ENCODE data around the gene HOPX. TPM values are rescaled to one million over a fixed set of nuclear protein-coding genes. Genes with fewer than 3 reads are reported as not detected.
"Not testable (repeated sequence)": the region's sequence is repeated elsewhere in the genome, so short reads cannot be mapped to it uniquely, and the experiment has no call there.

HOPX gene
- polyA plus RNA-seq, 1 experiment, result not detected

DNA sequence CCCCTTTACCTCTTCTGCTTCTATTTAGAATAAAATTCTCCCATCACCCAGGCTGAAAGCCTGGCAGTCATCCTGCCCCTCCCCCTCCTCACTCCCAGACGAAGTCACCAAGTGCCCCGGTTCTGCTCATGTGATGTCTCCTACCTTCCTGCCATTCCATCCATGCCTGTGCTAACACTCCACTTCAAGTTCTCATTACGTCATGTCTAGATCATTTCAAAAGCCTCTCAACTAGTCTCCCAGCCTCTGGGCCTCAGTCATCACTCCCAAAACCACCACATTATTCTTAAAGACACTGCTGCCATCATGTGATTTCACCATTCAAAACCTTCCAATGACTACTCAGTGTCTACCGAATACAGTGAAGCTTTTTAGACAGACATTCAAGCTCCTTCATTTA is 17.2 kb upstream of the HOPX start:
- TF ChIP-seq, protein P1, sequence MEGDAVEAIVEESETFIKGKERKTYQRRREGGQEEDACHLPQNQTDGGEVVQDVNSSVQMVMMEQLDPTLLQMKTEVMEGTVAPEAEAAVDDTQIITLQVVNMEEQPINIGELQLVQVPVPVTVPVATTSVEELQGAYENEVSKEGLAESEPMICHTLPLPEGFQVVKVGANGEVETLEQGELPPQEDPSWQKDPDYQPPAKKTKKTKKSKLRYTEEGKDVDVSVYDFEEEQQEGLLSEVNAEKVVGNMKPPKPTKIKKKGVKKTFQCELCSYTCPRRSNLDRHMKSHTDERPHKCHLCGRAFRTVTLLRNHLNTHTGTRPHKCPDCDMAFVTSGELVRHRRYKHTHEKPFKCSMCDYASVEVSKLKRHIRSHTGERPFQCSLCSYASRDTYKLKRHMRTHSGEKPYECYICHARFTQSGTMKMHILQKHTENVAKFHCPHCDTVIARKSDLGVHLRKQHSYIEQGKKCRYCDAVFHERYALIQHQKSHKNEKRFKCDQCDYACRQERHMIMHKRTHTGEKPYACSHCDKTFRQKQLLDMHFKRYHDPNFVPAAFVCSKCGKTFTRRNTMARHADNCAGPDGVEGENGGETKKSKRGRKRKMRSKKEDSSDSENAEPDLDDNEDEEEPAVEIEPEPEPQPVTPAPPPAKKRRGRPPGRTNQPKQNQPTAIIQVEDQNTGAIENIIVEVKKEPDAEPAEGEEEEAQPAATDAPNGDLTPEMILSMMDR (IDR thresholded peaks at IDR 0.05; ENCODE audit: insufficient read depth, low read depth, low read length), result no peak
- no peaks in the 10 kb centered on the region for H3K36me3 ChIP-seq (ENCODE audit: control insufficient read depth, insufficient read depth, low read length)
- no peak for DNase-seq (ENCODE audit: low read depth)
- POLR2A ChIA-PET, result no interaction called here
- no peaks in the 10 kb centered on the region for H3K27me3 ChIP-seq (ENCODE audit: control insufficient read depth, insufficient read depth, low read length)
- no peak overlapping the region for H3K4me3 ChIP-seq (ENCODE audit: low read depth, low read length)
- CTCF ChIA-PET, result no interaction called here

DNA sequence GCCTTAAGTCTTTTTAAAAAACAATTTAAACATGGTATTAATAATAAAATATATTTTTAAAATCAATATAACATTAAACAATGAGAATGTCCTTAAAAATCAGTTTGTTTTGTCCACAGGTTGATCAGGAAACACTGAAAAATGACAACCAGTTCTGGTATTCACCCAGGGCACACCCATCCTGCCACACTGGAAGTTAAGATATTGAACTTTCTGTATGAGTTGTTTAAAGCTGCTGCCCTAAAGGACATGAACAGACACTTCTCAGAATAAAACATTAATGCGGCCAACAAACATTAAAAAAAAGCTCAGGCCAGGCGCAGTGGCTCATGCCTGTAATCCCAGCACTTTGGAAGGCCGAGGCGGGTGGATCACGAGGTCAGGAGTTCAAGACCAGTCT is 15.0 kb upstream of the HOPX start:
- TF ChIP-seq, protein P1 (IDR thresholded peaks at IDR 0.05; ENCODE audit: insufficient read depth, low read depth, low read length), result no peak
- Histone ChIP-seq H3K36me3 (ENCODE audit: control insufficient read depth, insufficient read depth, low read length) (no peaks in the 10 kb centered on the region), H3K4me3 (ENCODE audit: low read depth, low read length) (no peak overlapping the region), H3K27me3 (ENCODE audit: control insufficient read depth, insufficient read depth, low read length) (no peaks in the 10 kb centered on the region; the same call in 1 of the 2 replicates)
- ChIA-PET POLR2A (no interaction called here), CTCF (interaction anchor here (0.6 to 1.1 kb wide), 2 partner anchors 8 to 372 kb away, joined by 3 read pairs; no protein-coding TSS in a partner anchor)
- no peak for DNase-seq (ENCODE audit: low read depth)

DNA sequence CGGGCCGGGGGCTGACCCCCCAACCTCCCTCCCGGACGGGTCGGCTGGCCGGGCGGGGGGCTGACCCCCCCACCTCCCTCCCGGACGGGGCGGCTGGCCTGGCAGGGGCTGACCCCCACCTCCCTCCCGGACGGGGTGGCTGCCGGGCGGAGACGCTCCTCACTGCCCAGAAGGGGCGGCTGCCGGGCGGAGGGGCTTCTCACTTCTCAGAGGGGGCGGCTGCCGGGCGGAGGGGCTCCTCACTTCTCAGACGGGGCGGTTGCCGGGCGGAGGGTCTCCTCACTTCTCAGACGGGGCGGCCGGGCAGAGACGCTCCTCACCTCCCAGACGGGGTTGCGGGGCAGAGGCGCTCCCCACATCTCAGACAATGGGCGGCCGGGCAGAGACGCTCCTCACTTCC is 12.4 kb upstream of the HOPX start:
- H3K27me3 ChIP-seq (ENCODE audit: control insufficient read depth, insufficient read depth, low read length); H3K36me3 ChIP-seq (ENCODE audit: control insufficient read depth, insufficient read depth, low read length); H3K4me3 ChIP-seq (ENCODE audit: low read depth, low read length); POLR2A ChIA-PET; DNase-seq (ENCODE audit: low read depth): not testable (repeated sequence)
- CTCF ChIA-PET, result interaction anchor here (0.7 kb wide), 1 partner anchor 47 kb away, joined by 5 read pairs; no protein-coding TSS in a partner anchor

DNA sequence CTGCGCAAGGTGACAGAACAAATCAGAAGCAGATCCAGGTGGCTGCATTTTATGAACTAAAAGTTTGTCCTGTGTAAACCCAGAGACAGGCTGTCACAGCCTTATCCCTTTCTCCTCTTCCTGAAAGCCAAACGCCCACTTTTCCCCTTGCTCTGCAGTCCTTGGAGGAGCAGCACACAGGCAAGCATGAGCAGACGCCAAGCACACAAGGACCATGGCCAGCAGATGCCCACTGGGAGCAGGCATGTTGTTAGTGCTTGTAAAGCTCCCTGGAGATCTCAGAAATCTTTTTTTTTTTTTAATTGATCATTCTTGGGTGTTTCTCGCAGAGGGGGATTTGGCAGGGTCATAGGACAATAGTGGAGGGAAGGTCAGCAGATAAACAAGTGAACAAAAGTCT is 11.5 kb upstream of the HOPX start:
- ChIA-PET POLR2A (no interaction called here), CTCF (no interaction called here)
- DNase-seq (ENCODE audit: low read depth), result no peak
- TF ChIP-seq, protein P1 (IDR thresholded peaks at IDR 0.05; ENCODE audit: insufficient read depth, low read depth, low read length), result no peak
- Histone ChIP-seq H3K36me3 (ENCODE audit: control insufficient read depth, insufficient read depth, low read length) (no peaks in the 10 kb centered on the region), H3K27me3 (ENCODE audit: control insufficient read depth, insufficient read depth, low read length) (peaks cover 1% of the 10 kb centered on the region), H3K4me3 (ENCODE audit: low read depth, low read length) (no peak overlapping the region)

DNA sequence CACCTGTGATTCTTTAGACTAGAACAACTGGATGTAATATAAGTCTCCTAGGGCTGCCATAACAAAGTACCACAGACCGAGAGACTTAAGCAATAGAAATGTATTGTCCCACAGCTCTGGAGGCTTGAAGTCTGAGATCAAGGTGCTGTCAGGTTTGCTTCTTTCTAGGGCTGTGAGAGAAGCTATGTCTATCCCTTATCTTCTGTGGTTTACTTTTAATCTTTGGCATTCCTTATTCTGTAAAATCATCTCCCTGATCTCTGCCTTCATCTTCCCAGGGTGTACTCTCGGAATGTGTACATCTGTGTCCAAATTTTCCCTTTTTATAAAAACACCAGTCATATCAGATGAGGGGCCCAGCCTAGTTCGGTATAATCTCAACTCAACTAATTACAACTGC is 10.3 kb upstream of the HOPX start:
- no peak for DNase-seq (ENCODE audit: low read depth)
- no peak overlapping the region for H3K4me3 ChIP-seq (ENCODE audit: low read depth, low read length)
- H3K27me3 ChIP-seq (ENCODE audit: control insufficient read depth, insufficient read depth, low read length), result peaks cover 3% of the 10 kb centered on the region
- H3K36me3 ChIP-seq (ENCODE audit: control insufficient read depth, insufficient read depth, low read length), result no peaks in the 10 kb centered on the region
- POLR2A ChIA-PET, result no interaction called here
- TF ChIP-seq, protein P1 (IDR thresholded peaks at IDR 0.05; ENCODE audit: insufficient read depth, low read depth, low read length), result no peak
- CTCF ChIA-PET, result no interaction called here

DNA sequence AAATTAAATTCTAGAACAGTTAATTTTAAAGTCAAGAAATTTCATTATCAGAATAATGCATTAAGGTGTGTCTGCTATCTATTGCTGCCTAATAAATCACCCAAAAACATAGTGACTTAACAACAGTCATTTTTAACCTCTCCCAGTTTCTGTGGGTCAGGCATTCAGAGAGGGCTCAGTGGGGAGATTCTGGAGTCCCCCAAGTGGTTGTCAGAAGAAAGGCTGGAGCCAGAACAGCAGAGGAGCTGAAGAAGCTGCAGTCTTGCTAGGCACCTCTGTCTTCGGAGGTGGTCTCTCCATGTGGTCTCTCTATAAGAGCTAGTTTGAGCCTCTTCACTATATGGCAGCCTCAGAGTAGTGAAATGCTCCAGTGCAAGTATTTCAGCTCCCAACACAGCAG is 9.3 kb upstream of the HOPX start:
- Histone ChIP-seq H3K4me3 (ENCODE audit: low read depth, low read length) (no peak overlapping the region), H3K36me3 (ENCODE audit: control insufficient read depth, insufficient read depth, low read length) (no peaks in the 10 kb centered on the region), H3K27me3 (ENCODE audit: control insufficient read depth, insufficient read depth, low read length) (peaks cover 3% of the 10 kb centered on the region)
- POLR2A ChIA-PET, result no interaction called here
- TF ChIP-seq, protein P1 (IDR thresholded peaks at IDR 0.05; ENCODE audit: insufficient read depth, low read depth, low read length), result no peak
- no peak for DNase-seq (ENCODE audit: low read depth)
- CTCF ChIA-PET, result interaction anchor here (0.9 kb wide), 1 partner anchor 14 kb away, joined by 3 read pairs; no protein-coding TSS in a partner anchor

Measured in BJ (cell line).